ENCODE results near the gene SYNJ2.

GRCh38 chr6:157937916-157938315 is 43.7 kb upstream of the SYNJ2 start:
- TF ChIP-seq CTCF (IDR thresholded peaks at IDR 0.05; ENCODE audit: low read length) = no peak
- no peak for TF ChIP-seq EZH2 (IDR thresholded peaks at IDR 0.05; ENCODE audit: borderline replicate concordance, low read length)
